HepG2 (cell line): Measurements from ENCODE around the gene HNRNPH2. TPM values are rescaled to one million over a fixed set of nuclear protein-coding genes. Genes with fewer than 3 reads are reported as not detected.

Source experiments
- ATF7-NPFF ChIP-seq: sonication (generic); formaldehyde crosslinking; IDR thresholded peaks from 2 replicates; pipeline ENCODE4 v1.8.1; 2023; ENCODE audit warnings: mild to moderate bottlenecking, low read depth, missing genetic modification reagents, moderate library complexity
- BORCS8-MEF2B ChIP-seq: sonication (generic); formaldehyde crosslinking; IDR thresholded peaks from 2 replicates; pipeline ENCODE4 v1.8.0; 2022; ENCODE audit warnings: mild to moderate bottlenecking, missing genetic modification reagents
- CREB1 ChIP-seq, 2 experiments: fragments of 450-650 bp in 1 of 2; IDR thresholded peaks; 2 replicates each; pipeline ENCODE4 v1.6.1; 2016 to 2017; ENCODE audit warnings: control low read depth in 1 of 2, mild to moderate bottlenecking in 1 of 2, missing compliant biosample characterization in 1 of 2, missing genetic modification characterization in 1 of 2
- ELF1 ChIP-seq: sonication (generic); formaldehyde crosslinking; IDR thresholded peaks from 2 replicates; pipeline ENCODE4 v1.4.0; 2020; ENCODE audit warnings: missing genetic modification reagents
- FLYWCH1 ChIP-seq: sonication (generic); formaldehyde crosslinking; IDR thresholded peaks from 2 replicates; pipeline ENCODE4 v1.8.1; 2023; ENCODE audit warnings: mild to moderate bottlenecking, missing genetic modification reagents
- KDM3A ChIP-seq: IDR thresholded peaks from 2 replicates; pipeline ENCODE4 v1.6.1; 2018; ENCODE audit warnings: low read depth, missing compliant biosample characterization
- KLF6 ChIP-seq: IDR thresholded peaks from 2 replicates; pipeline ENCODE4 v1.8.0; 2016; ENCODE audit warnings: missing biosample characterization, missing genetic modification reagents
- NFATC3 ChIP-seq: sonication (generic); formaldehyde crosslinking; IDR thresholded peaks from 2 replicates; pipeline ENCODE4 v1.5.1; 2020; ENCODE audit warnings: mild to moderate bottlenecking, missing genetic modification reagents
- NFE2 ChIP-seq: sonication (generic); formaldehyde crosslinking; IDR thresholded peaks from 2 replicates; pipeline ENCODE4 v1.4.0; 2020; ENCODE audit warnings: missing genetic modification reagents
- NRL ChIP-seq: sonication (generic); formaldehyde crosslinking; IDR thresholded peaks from 2 replicates; pipeline ENCODE4 v1.5.0; 2020; ENCODE audit warnings: missing genetic modification reagents, mild to moderate bottlenecking, moderate library complexity, borderline replicate concordance
- ZNF263 ChIP-seq: sonication (generic); formaldehyde crosslinking; IDR thresholded peaks from 2 replicates; pipeline ENCODE4 v1.4.0; 2020; ENCODE audit warnings: missing genetic modification reagents
- ZNF543 ChIP-seq: sonication (generic); formaldehyde crosslinking; IDR thresholded peaks from 2 replicates; pipeline ENCODE4 v1.4.0; 2020; ENCODE audit warnings: mild to moderate bottlenecking, missing genetic modification reagents
- ZNF577 ChIP-seq: sonication (generic); formaldehyde crosslinking; IDR thresholded peaks from 2 replicates; pipeline ENCODE4 v1.4.0; 2020; ENCODE audit warnings: mild to moderate bottlenecking, low read depth, missing genetic modification reagents, borderline replicate concordance
- ZNF619 ChIP-seq: sonication (generic); formaldehyde crosslinking; IDR thresholded peaks from 2 replicates; pipeline ENCODE4 v1.4.0; 2020; ENCODE audit warnings: mild to moderate bottlenecking, missing genetic modification reagents
- ZNF776 ChIP-seq: sonication (generic); formaldehyde crosslinking; IDR thresholded peaks from 2 replicates; pipeline ENCODE4 v1.4.0; 2020; ENCODE audit warnings: mild to moderate bottlenecking, missing genetic modification reagents
- ZNF850 ChIP-seq: sonication (generic); formaldehyde crosslinking; conservative IDR thresholded peaks from 2 replicates; pipeline ENCODE4 v1.9.0; 2021; ENCODE audit warnings: mild to moderate bottlenecking, missing genetic modification reagents
- ZNF883 ChIP-seq: sonication (generic); formaldehyde crosslinking; IDR thresholded peaks from 2 replicates; pipeline ENCODE4 v1.5.1; 2020; ENCODE audit warnings: mild to moderate bottlenecking, missing genetic modification reagents; ENCODE audit errors: not compliant biosample characterization
- ZSCAN25 ChIP-seq: sonication (generic); formaldehyde crosslinking; IDR thresholded peaks from 2 replicates; pipeline ENCODE4 v1.8.0; 2022; ENCODE audit warnings: mild to moderate bottlenecking, missing genetic modification reagents
- polyA plus RNA-seq, 8 experiments: library from polyadenylated mRNA; depleted of rRNA in 3 of 8; stranded (reverse) in 7 of 8; unstranded in 1 of 8; fragments of >200 nt; fragmentation: Illumina TruSeq in 4 of 8; extraction: Trizol in 4 of 8; gene quantifications; 2 replicates each; pipeline versions ENCODE4 v1.2.1 to v1.2.3, GENCODE V29; 2011 to 2016; ENCODE audit warnings: low read depth in 4 of 8, missing spikeins in 1 of 8, mixed read lengths in 1 of 8; ENCODE audit not compliant: insufficient read depth in 1 of 8
- total RNA-seq, 5 experiments: library from RNA; depleted of rRNA; stranded (reverse); fragments of >200 nt; fragmentation: Illumina TruSeq; extraction: Trizol; gene quantifications; 2 replicates each; pipeline ENCODE4 v1.2.3, GENCODE V29; 2016; ENCODE audit warnings: low read depth in 1 of 5
- TF ChIP-seq, protein P1 (sequence below): sonication (generic); formaldehyde crosslinking; IDR thresholded peaks from 2 replicates; pipeline ENCODE4 v1.5.0; 2020; ENCODE audit warnings: missing genetic modification reagents
- TF ChIP-seq, protein P2 (sequence below): sonication (generic); formaldehyde crosslinking; IDR thresholded peaks from 2 replicates; pipeline ENCODE4 v1.4.0; 2020; ENCODE audit warnings: missing genetic modification reagents
- TF ChIP-seq, protein P3 (sequence below): sonication (generic); formaldehyde crosslinking; IDR thresholded peaks from 2 replicates; pipeline ENCODE4 v1.4.0; 2020; ENCODE audit warnings: mild to moderate bottlenecking, missing genetic modification reagents
- TF ChIP-seq, protein P4 (sequence below), 2 experiments: IDR thresholded peaks; 2 replicates each; pipeline ENCODE4 v1.6.1; 2011 to 2012; ENCODE audit warnings: low read length in 2 of 2, borderline replicate concordance in 1 of 2, low read depth in 1 of 2, mild to moderate bottlenecking in 1 of 2, moderate library complexity in 1 of 2

Gene HNRNPH2
- total and polyA plus RNA-seq, 2 of the 13 experiments (the other 11 are each of a cell fraction or from before 2014, with no cell fraction given), result 23.8 to 56.9 TPM

DNA sequence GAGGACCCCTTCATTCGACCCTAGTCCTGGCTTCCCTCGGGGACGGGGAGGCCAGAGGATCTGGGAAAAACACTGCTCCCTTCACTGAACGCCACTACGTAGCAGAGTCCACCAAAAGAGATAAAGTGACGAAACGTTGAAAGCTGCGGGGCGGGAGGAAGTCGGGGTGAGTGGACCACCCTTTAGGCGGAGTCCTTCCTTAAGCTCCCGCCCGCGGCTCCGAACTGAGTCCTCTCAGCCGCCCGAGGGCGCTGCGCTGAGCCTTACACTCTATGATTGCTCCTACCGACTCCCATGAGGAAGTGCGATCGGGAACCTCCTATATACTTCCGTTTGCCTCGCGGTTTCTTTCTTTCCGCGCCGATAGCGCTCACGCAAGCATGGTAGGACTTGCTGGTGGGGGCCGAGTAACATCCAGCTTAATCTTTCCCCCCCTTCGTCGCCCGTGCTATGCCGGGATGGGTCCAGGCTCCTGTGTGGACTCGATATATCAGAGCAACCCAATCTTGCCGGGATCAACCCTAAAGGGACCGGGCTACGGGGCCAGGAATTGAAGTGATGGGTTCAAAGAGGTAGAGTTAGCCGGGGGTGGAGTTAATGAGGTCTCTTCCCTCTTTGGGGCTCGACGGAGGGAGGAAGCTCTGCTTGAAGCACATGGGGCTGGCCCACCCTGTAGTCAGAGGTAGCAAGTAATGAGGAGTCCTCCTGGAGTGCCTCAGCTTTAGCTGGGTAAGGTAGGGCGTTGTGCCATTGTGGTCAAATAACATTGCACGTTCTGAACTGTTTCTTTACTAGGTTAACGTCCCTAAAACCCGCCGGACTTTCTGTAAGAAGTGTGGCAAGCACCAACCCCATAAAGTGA is 17.1 kb upstream of the HNRNPH2 start, which contains the start of gene RPL36A (continued):
- TF ChIP-seq, protein P1, sequence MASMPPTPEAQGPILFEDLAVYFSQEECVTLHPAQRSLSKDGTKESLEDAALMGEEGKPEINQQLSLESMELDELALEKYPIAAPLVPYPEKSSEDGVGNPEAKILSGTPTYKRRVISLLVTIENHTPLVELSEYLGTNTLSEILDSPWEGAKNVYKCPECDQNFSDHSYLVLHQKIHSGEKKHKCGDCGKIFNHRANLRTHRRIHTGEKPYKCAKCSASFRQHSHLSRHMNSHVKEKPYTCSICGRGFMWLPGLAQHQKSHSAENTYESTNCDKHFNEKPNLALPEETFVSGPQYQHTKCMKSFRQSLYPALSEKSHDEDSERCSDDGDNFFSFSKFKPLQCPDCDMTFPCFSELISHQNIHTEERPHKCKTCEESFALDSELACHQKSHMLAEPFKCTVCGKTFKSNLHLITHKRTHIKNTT (CRISPR knock-in tag), result no peak
- TF ChIP-seq NFE2 (CRISPR knock-in tag) (no peak), ZNF543 (CRISPR knock-in tag) (no peak), ZSCAN25 (CRISPR knock-in tag) (no peak), ATF7-NPFF (CRISPR knock-in tag) (no peak), NRL (CRISPR knock-in tag) (peak; percentile 36; the same call in 1 of the 2 replicates), ZNF850 (CRISPR knock-in tag) (no peak), ZNF577 (CRISPR knock-in tag) (no peak), FLYWCH1 (CRISPR knock-in tag) (no peak), ZNF776 (peak; percentile 44; the same call in 1 of the 2 replicates), KDM3A (CRISPR knock-in tag) (0 out of 2 replicates have a peak, but pooled peaks have one; percentile 48), NFATC3 (CRISPR knock-in tag) (no peak), BORCS8-MEF2B (CRISPR knock-in tag) (0 out of 2 replicates have a peak, but pooled peaks have one; percentile 18), ZNF263 (CRISPR knock-in tag) (no peak), CREB1 (IDR thresholded peaks at IDR 0.05) (no peak), CREB1 (CRISPR knock-in tag; IDR thresholded peaks at IDR 0.05) (0 out of 2 replicates have a peak, but pooled peaks have one; percentile 29), KLF6 (no peak), ELF1 (CRISPR knock-in tag) (peak; percentile 85), ZNF883 (CRISPR knock-in tag) (no peak), ZNF619 (CRISPR knock-in tag) (no peak)
- TF ChIP-seq, protein P2, sequence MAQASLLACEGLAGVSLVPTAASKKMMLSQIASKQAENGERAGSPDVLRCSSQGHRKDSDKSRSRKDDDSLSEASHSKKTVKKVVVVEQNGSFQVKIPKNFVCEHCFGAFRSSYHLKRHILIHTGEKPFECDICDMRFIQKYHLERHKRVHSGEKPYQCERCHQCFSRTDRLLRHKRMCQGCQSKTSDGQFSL (CRISPR knock-in tag), result no peak
- TF ChIP-seq, protein P3, sequence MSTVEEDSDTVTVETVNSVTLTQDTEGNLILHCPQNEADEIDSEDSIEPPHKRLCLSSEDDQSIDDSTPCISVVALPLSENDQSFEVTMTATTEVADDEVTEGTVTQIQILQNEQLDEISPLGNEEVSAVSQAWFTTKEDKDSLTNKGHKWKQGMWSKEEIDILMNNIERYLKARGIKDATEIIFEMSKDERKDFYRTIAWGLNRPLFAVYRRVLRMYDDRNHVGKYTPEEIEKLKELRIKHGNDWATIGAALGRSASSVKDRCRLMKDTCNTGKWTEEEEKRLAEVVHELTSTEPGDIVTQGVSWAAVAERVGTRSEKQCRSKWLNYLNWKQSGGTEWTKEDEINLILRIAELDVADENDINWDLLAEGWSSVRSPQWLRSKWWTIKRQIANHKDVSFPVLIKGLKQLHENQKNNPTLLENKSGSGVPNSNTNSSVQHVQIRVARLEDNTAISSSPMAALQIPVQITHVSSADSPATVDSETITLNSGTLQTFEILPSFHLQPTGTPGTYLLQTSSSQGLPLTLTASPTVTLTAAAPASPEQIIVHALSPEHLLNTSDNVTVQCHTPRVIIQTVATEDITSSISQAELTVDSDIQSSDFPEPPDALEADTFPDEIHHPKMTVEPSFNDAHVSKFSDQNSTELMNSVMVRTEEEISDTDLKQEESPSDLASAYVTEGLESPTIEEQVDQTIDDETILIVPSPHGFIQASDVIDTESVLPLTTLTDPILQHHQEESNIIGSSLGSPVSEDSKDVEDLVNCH (CRISPR knock-in tag), result no peak
- TF ChIP-seq, protein P4, sequence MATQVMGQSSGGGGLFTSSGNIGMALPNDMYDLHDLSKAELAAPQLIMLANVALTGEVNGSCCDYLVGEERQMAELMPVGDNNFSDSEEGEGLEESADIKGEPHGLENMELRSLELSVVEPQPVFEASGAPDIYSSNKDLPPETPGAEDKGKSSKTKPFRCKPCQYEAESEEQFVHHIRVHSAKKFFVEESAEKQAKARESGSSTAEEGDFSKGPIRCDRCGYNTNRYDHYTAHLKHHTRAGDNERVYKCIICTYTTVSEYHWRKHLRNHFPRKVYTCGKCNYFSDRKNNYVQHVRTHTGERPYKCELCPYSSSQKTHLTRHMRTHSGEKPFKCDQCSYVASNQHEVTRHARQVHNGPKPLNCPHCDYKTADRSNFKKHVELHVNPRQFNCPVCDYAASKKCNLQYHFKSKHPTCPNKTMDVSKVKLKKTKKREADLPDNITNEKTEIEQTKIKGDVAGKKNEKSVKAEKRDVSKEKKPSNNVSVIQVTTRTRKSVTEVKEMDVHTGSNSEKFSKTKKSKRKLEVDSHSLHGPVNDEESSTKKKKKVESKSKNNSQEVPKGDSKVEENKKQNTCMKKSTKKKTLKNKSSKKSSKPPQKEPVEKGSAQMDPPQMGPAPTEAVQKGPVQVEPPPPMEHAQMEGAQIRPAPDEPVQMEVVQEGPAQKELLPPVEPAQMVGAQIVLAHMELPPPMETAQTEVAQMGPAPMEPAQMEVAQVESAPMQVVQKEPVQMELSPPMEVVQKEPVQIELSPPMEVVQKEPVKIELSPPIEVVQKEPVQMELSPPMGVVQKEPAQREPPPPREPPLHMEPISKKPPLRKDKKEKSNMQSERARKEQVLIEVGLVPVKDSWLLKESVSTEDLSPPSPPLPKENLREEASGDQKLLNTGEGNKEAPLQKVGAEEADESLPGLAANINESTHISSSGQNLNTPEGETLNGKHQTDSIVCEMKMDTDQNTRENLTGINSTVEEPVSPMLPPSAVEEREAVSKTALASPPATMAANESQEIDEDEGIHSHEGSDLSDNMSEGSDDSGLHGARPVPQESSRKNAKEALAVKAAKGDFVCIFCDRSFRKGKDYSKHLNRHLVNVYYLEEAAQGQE (IDR thresholded peaks at IDR 0.05; ENCODE audit: borderline replicate concordance in 1 of 2, low read depth in 1 of 2, low read length in 2 of 2), result no peak; a peak in 1 of 4 replicates
